HCT116 (cell line): ENCODE results near the gene SNX25.

Experiments
- JUND ChIP-seq: IDR thresholded peaks from 2 replicates; pipeline ENCODE4 v1.6.1; 2012
- POLR2A ChIP-seq: IDR thresholded peaks from 2 replicates; pipeline ENCODE4 v1.7.0; 2011; ENCODE audit warnings: borderline replicate concordance; ENCODE audit not compliant: insufficient read depth, insufficient read length; ENCODE audit errors: extremely low read depth
- SIN3A ChIP-seq: IDR thresholded peaks from 2 replicates; pipeline ENCODE4 v1.6.1; 2012; ENCODE audit warnings: low read depth
- TF ChIP-seq, protein P1 (sequence below), 3 experiments: fragments of 200-600 bp in 1 of 3; sonication (generic) in 1 of 3; IDR thresholded peaks in 2 of 3; conservative IDR thresholded peaks in 1 of 3; 2 replicates each; pipeline ENCODE4 v1.5.1; 2012 to 2017; ENCODE audit warnings: low read depth in 2 of 3, low read length in 2 of 3, antibody characterized with exemption in 1 of 3, borderline replicate concordance in 1 of 3, control low read depth in 1 of 3, mild to moderate bottlenecking in 1 of 3, mixed read lengths in 1 of 3, mixed run types in 1 of 3, moderate library complexity in 1 of 3; ENCODE audit not compliant: insufficient read depth in 1 of 3

DNA sequence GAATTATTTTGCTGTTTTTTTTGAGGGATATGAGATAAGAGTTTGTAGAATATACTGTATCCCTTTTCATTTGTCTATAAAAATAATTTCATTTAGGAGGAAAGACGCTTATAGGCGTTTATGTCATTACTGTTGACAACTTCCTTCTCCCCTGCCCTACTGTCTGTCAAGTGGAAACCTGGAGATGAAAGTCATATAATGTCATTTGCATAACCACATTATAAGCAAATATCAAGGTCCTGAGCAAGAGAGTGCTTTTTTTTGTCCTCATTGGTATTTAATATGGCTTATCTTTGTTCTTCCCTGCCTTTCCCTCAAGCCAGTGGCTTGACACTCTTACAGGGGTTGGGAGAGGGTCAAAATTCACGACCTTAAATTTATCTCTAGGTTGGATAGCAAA, 130.5 kb downstream of the SNX25 start:
- TF ChIP-seq, protein P1, sequence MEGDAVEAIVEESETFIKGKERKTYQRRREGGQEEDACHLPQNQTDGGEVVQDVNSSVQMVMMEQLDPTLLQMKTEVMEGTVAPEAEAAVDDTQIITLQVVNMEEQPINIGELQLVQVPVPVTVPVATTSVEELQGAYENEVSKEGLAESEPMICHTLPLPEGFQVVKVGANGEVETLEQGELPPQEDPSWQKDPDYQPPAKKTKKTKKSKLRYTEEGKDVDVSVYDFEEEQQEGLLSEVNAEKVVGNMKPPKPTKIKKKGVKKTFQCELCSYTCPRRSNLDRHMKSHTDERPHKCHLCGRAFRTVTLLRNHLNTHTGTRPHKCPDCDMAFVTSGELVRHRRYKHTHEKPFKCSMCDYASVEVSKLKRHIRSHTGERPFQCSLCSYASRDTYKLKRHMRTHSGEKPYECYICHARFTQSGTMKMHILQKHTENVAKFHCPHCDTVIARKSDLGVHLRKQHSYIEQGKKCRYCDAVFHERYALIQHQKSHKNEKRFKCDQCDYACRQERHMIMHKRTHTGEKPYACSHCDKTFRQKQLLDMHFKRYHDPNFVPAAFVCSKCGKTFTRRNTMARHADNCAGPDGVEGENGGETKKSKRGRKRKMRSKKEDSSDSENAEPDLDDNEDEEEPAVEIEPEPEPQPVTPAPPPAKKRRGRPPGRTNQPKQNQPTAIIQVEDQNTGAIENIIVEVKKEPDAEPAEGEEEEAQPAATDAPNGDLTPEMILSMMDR (IDR thresholded peaks at IDR 0.05 in 2 of 3, conservative IDR thresholded peaks at IDR 0.05 in 1 of 3; ENCODE audit: borderline replicate concordance in 1 of 3, insufficient read depth in 1 of 3, low read depth in 2 of 3, low read length in 2 of 3), result no peak
- TF ChIP-seq POLR2A (no peak), SIN3A (no peak), JUND (no peak)
